Endothelial cell of hepatic sinusoid (primary cell): ENCODE measurements around the gene ZSCAN21.

Experiments
- in situ Hi-C: cut with HindIII; loops from 2 replicates; pipeline ENCODE4 v1.10.0; 2017; ENCODE audit warnings: low sequenced_read_pairs

The ZSCAN21 gene

GRCh38 chr7:100072462-100072861, 22.9 kb downstream of the ZSCAN21 start:
- in situ Hi-C loops = no loop called here

GRCh38 chr7:100074841-100075240, 25.3 kb downstream of the ZSCAN21 start:
- in situ Hi-C loops = loop anchor here (5.0 kb wide), 1 partner anchor 67 kb away; no protein-coding TSS in a partner anchor

GRCh38 chr7:100075418-100075817, 25.8 kb downstream of the ZSCAN21 start:
- in situ Hi-C loops = loop anchor here (5.0 kb wide), 1 partner anchor 67 kb away; no protein-coding TSS in a partner anchor

GRCh38 chr7:100077205-100077604, 27.6 kb downstream of the ZSCAN21 start:
- in situ Hi-C loops = loop anchor here (5.0 kb wide), 1 partner anchor 65 kb away; no protein-coding TSS in a partner anchor

- in situ Hi-C loops = loop anchor here (5.0 kb wide), 1 partner anchor 63 kb away; no protein-coding TSS in a partner anchor
Measured at GRCh38 chr7:100079024-100079560, 29.5 kb downstream of the ZSCAN21 start.

- in situ Hi-C loops = no loop called here
Measured at GRCh38 chr7:100080907-100081534, 31.4 kb downstream of the ZSCAN21 start.

GRCh38 chr7:100081535-100082102, 32.0 kb downstream of the ZSCAN21 start, which contains the start of gene ZNF3:
TSS of gene ZNF3 (minus strand) at chr7:100081723. CDS start at chr7:100077357, 4,366 bp downstream.
- in situ Hi-C loops = no loop called here

- in situ Hi-C loops = no loop called here
Measured at GRCh38 chr7:100082978-100083377, 33.4 kb downstream of the ZSCAN21 start.

- in situ Hi-C loops = no loop called here
Measured at GRCh38 chr7:100085515-100085914, 35.9 kb downstream of the ZSCAN21 start.

GRCh38 chr7:100087055-100087750, 37.6 kb downstream of the ZSCAN21 start:
- in situ Hi-C loops = no loop called here

- in situ Hi-C loops = no loop called here
Measured at GRCh38 chr7:100088095-100088620, 38.6 kb downstream of the ZSCAN21 start.

- in situ Hi-C loops = no loop called here
Measured at GRCh38 chr7:100088621-100089457, 39.3 kb downstream of the ZSCAN21 start, which contains the start of gene COPS6. TSS of gene COPS6 (plus strand) at chr7:100088969. CDS start at chr7:100088991, 22 bp downstream.

GRCh38 chr7:100089458-100090196, 40.1 kb downstream of the ZSCAN21 start:
- in situ Hi-C loops = no loop called here

- in situ Hi-C loops = no loop called here
Measured at GRCh38 chr7:100090527-100091410, 41.2 kb downstream of the ZSCAN21 start.

GRCh38 chr7:100091411-100092181, 42.0 kb downstream of the ZSCAN21 start:
- in situ Hi-C loops = no loop called here

- in situ Hi-C loops = no loop called here
Measured at GRCh38 chr7:100093054-100093453, 43.5 kb downstream of the ZSCAN21 start.

- in situ Hi-C loops = no loop called here
Measured at GRCh38 chr7:100093498-100093897, 43.9 kb downstream of the ZSCAN21 start.
